GM12878 (cell line): ENCODE results near the gene RPL5. TPM values are rescaled to one million over a fixed set of nuclear protein-coding genes. Genes with fewer than 3 reads are reported as not detected.

Experiments
- ATAC-seq: fragments of 200-7000 bp; cut with Tn5 transposase; 3 replicates; pipeline ENCODE4 v1.9.1; 2020; ENCODE audit warnings: mild to moderate bottlenecking, moderate library complexity
- BruUV-seq: library from RNA; stranded (reverse); fragments of 400-500 nt; replicated peaks from 2 replicates; lab custom pipeline; 2021; lab: Mats Ljungman, UMichigan
- CTCF ChIA-PET: fragments of 300-600 bp; sonication (Branson Sonifier 250); formaldehyde crosslinking; extraction: SDS; loops from one replicate; lab custom pipeline; 2021; ENCODE audit warnings: inconsistent platforms; lab: Yijun Ruan, JAX
- POLR2A ChIA-PET: fragments of 350-600 bp; formaldehyde crosslinking; extraction: SDS; loops from one replicate; lab custom pipeline; 2021; ENCODE audit warnings: inconsistent platforms; lab: Charles Lee
- RAD21 ChIA-PET: fragments of 300-600 bp; sonication (Branson Sonifier 250); formaldehyde crosslinking; loops from one replicate; lab custom pipeline; 2023; ENCODE audit warnings: antibody characterized with exemption; ENCODE audit not compliant: unreplicated experiment; lab: Charles Lee
- SMC1A ChIA-PET: fragments of 300-600 bp; sonication (Branson Sonifier 250); formaldehyde crosslinking; loops from one replicate; lab custom pipeline; 2023; ENCODE audit not compliant: unreplicated experiment, uncharacterized antibody; lab: Charles Lee
- DNase-seq: peaks from one replicate; pipeline ENCODE4 v3.0.0-alpha.2; 2011; ENCODE audit warnings: low read depth, low spot score
- FAIRE-seq: peaks from 3 replicates; lab custom pipeline; 2011; peaks lifted over from hg19 to GRCh38; lab: Jason Lieb, UNC
- H2AFZ ChIP-seq: 2 replicates; pipeline ENCODE4 v1.6.0; 2011; ENCODE audit warnings: low read depth, low read length, control low read depth; ENCODE audit not compliant: control insufficient read depth
- H3K27ac ChIP-seq: 2 replicates; pipeline ENCODE4 v1.5.1; 2011; ENCODE audit warnings: control low read depth; ENCODE audit not compliant: control insufficient read depth, insufficient read depth
- H3K27me3 ChIP-seq, 2 experiments: replicated peaks in 1 of 2; 2 replicates each; pipeline versions ENCODE4 v1.6.0 to v1.6.1; 2011; ENCODE audit warnings: low read length in 1 of 2; ENCODE audit not compliant: control insufficient read depth in 2 of 2, insufficient read depth in 2 of 2
- H3K36me3 ChIP-seq, 2 experiments: 2 replicates each; pipeline ENCODE4 v1.5.1; 2011; ENCODE audit warnings: low read length in 1 of 2; ENCODE audit not compliant: control insufficient read depth in 2 of 2, insufficient read depth in 2 of 2
- H3K4me1 ChIP-seq: 2 replicates; pipeline ENCODE4 v1.6.1; 2011; ENCODE audit warnings: mild to moderate bottlenecking, low read length, moderate library complexity, mixed read lengths; ENCODE audit not compliant: control insufficient read depth, insufficient read depth
- H3K4me2 ChIP-seq: 2 replicates; pipeline ENCODE4 v1.6.0; 2011; ENCODE audit warnings: control low read depth; ENCODE audit not compliant: control insufficient read depth, insufficient read depth
- H3K4me3 ChIP-seq: fragments of 200-600 bp; sonication (generic); 2 replicates; pipeline ENCODE4 v1.5.1; 2016
- H3K79me2 ChIP-seq: 2 replicates; pipeline ENCODE4 v1.6.0; 2011; ENCODE audit warnings: low read length; ENCODE audit not compliant: control insufficient read depth, insufficient read depth
- H3K9ac ChIP-seq: 2 replicates; pipeline ENCODE4 v1.8.0; 2011; ENCODE audit warnings: low read length, control low read depth, mixed read lengths; ENCODE audit not compliant: control insufficient read depth, insufficient read depth
- H3K9me3 ChIP-seq: replicated peaks from 3 replicates; pipeline ENCODE4 v1.5.1; 2011; ENCODE audit warnings: mild to moderate bottlenecking, low read length; ENCODE audit not compliant: control insufficient read depth, insufficient read depth
- H4K20me1 ChIP-seq: 2 replicates; pipeline ENCODE4 v1.6.0; 2011; ENCODE audit not compliant: control insufficient read depth, insufficient read depth
- CBX5 ChIP-seq: sonication (generic); IDR thresholded peaks from 2 replicates; pipeline ENCODE4 v1.6.1; 2016; ENCODE audit warnings: low read depth, moderate library complexity, mild to moderate bottlenecking, inconsistent platforms
- CEBPB ChIP-seq, 2 experiments: fragments of 150-350 bp in 1 of 2; IDR thresholded peaks; 2 replicates each; pipeline ENCODE4 v1.6.1; 2012 to 2014; ENCODE audit warnings: low read depth in 2 of 2, low read length in 2 of 2, borderline replicate concordance in 1 of 2, inconsistent platforms in 1 of 2
- CHD2 ChIP-seq: IDR thresholded peaks from 2 replicates; pipeline ENCODE4 v1.6.1; 2011; ENCODE audit warnings: low read depth, low read length, improper control_type of control experiment, borderline replicate concordance
- HDAC2 ChIP-seq: fragments of 200-600 bp; sonication (generic); IDR thresholded peaks from 2 replicates; pipeline ENCODE4 v1.6.1; 2017
- MEF2A ChIP-seq: IDR thresholded peaks from 2 replicates; pipeline ENCODE4 v1.6.1; 2011; ENCODE audit warnings: low read depth, mild to moderate bottlenecking, low read length, moderate library complexity; ENCODE audit not compliant: insufficient read depth
- MTA3 ChIP-seq: IDR thresholded peaks from 2 replicates; pipeline ENCODE4 v1.6.1; 2012; ENCODE audit warnings: low read length, inconsistent platforms, borderline replicate concordance
- NBN ChIP-seq: fragments of 450-650 bp; IDR thresholded peaks from 2 replicates; pipeline ENCODE4 v1.6.1; 2016
- NFYB ChIP-seq: IDR thresholded peaks from 2 replicates; pipeline ENCODE4 v1.6.1; 2011; ENCODE audit warnings: low read depth, mild to moderate bottlenecking, low read length, improper control_type of control experiment, moderate library complexity; ENCODE audit not compliant: insufficient read depth
- NR2C1 ChIP-seq: fragments of 450-650 bp; IDR thresholded peaks from 2 replicates; pipeline ENCODE4 v1.6.1; 2017; ENCODE audit warnings: antibody characterized with exemption, mild to moderate bottlenecking, moderate library complexity
- NR2C2 ChIP-seq: IDR thresholded peaks from 2 replicates; pipeline ENCODE4 v1.6.1; 2011; ENCODE audit warnings: borderline replicate concordance, low read depth; ENCODE audit not compliant: control insufficient read depth, insufficient read length
- POLR2AphosphoS5 ChIP-seq: IDR thresholded peaks from 2 replicates; pipeline ENCODE4 v1.6.1; 2011; ENCODE audit warnings: mild to moderate bottlenecking, low read length, inconsistent platforms
- RAD51 ChIP-seq: fragments of 450-650 bp; IDR thresholded peaks from 2 replicates; pipeline ENCODE4 v1.6.1; 2016; ENCODE audit warnings: moderate library complexity, mild to moderate bottlenecking, inconsistent platforms
- TARDBP ChIP-seq: IDR thresholded peaks from 2 replicates; pipeline ENCODE4 v1.6.1; 2016; ENCODE audit warnings: borderline replicate concordance
- TCF3 ChIP-seq: IDR thresholded peaks from 2 replicates; pipeline ENCODE4 v1.6.1; 2012; ENCODE audit warnings: low read depth, mild to moderate bottlenecking, low read length, borderline replicate concordance; ENCODE audit not compliant: insufficient read depth
- WGBS: methylation state at CpG from one replicate; pipeline ENCODE4 v1.1.6; 2016; ENCODE audit warnings: low lambda C conversion rate; ENCODE audit not compliant: insufficient replicate concordance, insufficient coverage; ENCODE audit errors: missing lambda C conversion rate; 5-methylcytosine and 5-hydroxymethylcytosine counted together
- in situ Hi-C: fragments of 300-500 bp; cut with MboI; formaldehyde crosslinking; loops from 9 replicates; pipeline ENCODE4 v1.14.3; 2018; ENCODE audit warnings: mixed read lengths
- intact Hi-C: fragments of 100-400 bp; cut with micrococcal nuclease; formaldehyde crosslinking; loops from one replicate; pipeline ENCODE4 v1.14.2; 2022; ENCODE audit not compliant: unreplicated experiment
- polyA plus RNA-seq, 11 experiments: library from polyadenylated mRNA; depleted of rRNA in 4 of 11; unstranded in 6 of 11; stranded (reverse) in 5 of 11; fragments of >200 nt; fragmentation: Nextera tagmentation in 4 of 11; fragmentation: Illumina TruSeq in 1 of 11; extraction: Ambion mirVana in 4 of 11; extraction: Trizol in 1 of 11; gene quantifications; 1 replicate in 1 of 11; 2 replicates in 10 of 11; pipeline versions ENCODE4 v1.2.1 to v1.2.3, GENCODE V29; 2011 to 2016; ENCODE audit warnings: inconsistent platforms in 2 of 11, missing spikeins in 2 of 11, low read depth in 1 of 11
- total RNA-seq, 4 experiments: library from RNA; depleted of rRNA in 3 of 4; stranded (reverse); fragments of >200 nt in 3 of 4; fragmentation: Illumina TruSeq in 1 of 4; extraction: Trizol in 1 of 4; gene quantifications; 2 replicates each; pipeline versions ENCODE4 v1.2.1 to v1.2.3, GENCODE V29; 2013 to 2021
- TF ChIP-seq, protein P1 (sequence below): fragments of 450-650 bp; IDR thresholded peaks from 2 replicates; pipeline ENCODE4 v1.6.1; 2016; ENCODE audit warnings: mild to moderate bottlenecking
- TF ChIP-seq, protein P2 (sequence below): fragments of 450-650 bp; conservative IDR thresholded peaks from 2 replicates; pipeline ENCODE4 v1.6.1; 2017; ENCODE audit warnings: mild to moderate bottlenecking, moderate library complexity
- TF ChIP-seq, protein P3 (sequence below): fragments of 450-650 bp; IDR thresholded peaks from 2 replicates; pipeline ENCODE4 v1.6.1; 2017; ENCODE audit warnings: borderline replicate concordance

The RPL5 gene
- total and polyA plus RNA-seq, 10 of the 15 experiments (the other 5 are each of a cell fraction or from before 2014, with no cell fraction given) = 1,685 to 6,047 (median 2,601) TPM

DNA sequence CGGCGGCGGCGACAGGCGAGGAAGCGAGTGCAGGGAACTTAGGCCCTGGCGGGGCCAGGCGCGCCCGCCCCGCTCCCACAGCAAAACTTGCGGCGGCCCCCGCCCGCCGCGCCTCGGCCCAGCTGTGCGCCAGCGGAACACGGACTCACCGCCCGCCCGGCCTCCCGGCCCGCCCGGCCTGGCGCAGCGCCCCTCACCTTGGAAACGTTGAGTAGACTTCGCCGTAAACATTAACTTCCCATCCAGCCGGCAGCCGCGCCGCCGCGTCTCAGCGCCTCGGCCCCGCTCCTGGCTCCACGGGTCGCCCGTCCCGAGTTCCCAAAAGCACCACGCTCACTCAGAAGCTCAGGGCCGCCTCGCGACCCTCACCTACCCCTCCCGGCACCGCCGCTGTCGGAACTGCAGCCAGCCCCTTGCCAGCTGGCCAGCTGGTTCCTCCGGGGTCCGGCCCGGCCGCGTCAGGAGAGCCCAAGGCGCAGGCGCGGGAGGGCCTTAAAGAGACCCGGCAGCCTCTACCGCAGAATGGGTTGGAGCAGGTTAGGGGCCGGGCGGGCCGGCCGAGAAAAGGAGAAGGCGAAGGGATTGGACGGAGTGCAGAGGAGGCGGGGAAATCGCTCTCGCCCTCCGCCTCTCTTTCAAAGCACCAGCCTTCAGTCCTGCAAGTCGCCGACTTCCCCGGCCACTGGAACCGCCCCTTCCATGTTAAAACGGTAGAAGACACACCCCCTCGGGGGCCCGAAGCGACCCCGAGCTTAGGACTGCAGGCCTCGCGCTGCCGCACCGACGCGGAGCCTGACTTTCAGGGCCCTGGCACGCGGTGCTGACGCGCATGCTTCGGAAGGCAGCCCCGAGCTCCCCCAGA lies 47.0 kb upstream of the RPL5 start, which contains the start of gene EVI5 (continued):
- TF ChIP-seq, protein P1, sequence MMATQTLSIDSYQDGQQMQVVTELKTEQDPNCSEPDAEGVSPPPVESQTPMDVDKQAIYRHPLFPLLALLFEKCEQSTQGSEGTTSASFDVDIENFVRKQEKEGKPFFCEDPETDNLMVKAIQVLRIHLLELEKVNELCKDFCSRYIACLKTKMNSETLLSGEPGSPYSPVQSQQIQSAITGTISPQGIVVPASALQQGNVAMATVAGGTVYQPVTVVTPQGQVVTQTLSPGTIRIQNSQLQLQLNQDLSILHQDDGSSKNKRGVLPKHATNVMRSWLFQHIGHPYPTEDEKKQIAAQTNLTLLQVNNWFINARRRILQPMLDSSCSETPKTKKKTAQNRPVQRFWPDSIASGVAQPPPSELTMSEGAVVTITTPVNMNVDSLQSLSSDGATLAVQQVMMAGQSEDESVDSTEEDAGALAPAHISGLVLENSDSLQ = no peak
- TF ChIP-seq NR2C1 = no peak
- no peak for TF ChIP-seq HDAC2
- TF ChIP-seq NFYB = peak; percentile 28; the same call in 1 of the 2 replicates
- no peak for TF ChIP-seq MEF2A
- TF ChIP-seq TARDBP = 0 out of 2 replicates have a peak, but pooled peaks have one; percentile 40
- TF ChIP-seq TCF3 = 0 out of 2 replicates have a peak, but pooled peaks have one; percentile 0

DNA sequence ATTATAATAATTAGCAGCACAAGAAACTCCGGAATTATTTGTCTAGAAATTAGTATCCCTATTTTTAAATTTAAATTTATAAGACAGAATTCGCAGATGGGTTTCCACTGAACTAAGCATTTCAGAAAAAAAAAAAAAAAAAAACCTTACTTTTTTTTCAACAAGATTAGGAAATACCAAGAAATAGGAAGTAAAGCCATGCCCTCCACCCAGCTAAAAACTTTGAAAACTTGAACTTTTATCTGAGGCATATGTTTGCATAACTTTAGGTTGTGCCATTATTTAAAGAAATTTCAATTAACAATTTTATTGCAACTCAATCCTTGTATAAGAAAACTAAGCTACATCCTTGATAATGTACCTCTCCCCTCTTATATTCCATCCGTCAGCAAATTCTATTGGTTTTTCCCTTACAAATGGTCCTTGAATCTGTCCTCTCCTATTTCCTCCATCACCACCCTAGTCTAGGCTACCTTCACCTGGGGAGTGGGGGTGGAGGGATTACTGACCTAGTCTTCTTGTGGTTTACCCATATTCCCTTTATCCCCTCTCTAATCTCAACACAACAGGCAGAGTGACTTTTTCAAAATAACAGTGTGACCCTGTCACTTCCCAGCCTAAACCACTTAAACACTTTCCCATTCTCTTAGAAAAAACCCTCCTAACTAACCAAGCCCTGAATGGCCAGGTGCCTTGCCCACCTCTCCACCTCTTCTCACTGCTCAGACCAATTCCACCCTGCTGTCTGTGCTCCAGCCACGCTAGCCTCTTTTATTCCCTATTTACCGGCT lies 45.5 kb upstream of the RPL5 start:
- Histone ChIP-seq H3K4me3 (no peak overlapping the region), H3K27me3 (peaks cover 0 to 3% of the 10 kb centered on the region in 2 experiments; a peak in 2 of 4 replicates), H3K4me1 (peaks cover 3% of the 10 kb centered on the region), H3K9ac (no peak overlapping the region), H3K36me3 (no peaks in the 10 kb centered on the region), H3K9me3 (no peaks in the 10 kb centered on the region), H3K4me2 (no peak overlapping the region), H3K27ac (no peak overlapping the region), H2AFZ (no peak overlapping the region), H4K20me1 (no peaks in the 10 kb centered on the region), H3K79me2 (no peaks in the 10 kb centered on the region)
- SMC1A ChIA-PET = interaction anchor here (0.6 kb wide), 1 partner anchor 141 kb away, joined by 3 read pairs; no protein-coding TSS in a partner anchor
- no TSS peak for BruUV-seq
- FAIRE-seq (no peak), DNase-seq (no peak), ATAC-seq (no peak)
- 54% methylated on average over 5 of the region's 5 CpGs for WGBS
- in situ Hi-C loops (no loop called here), intact Hi-C loops (no loop called here)
- CTCF ChIA-PET = interaction anchor here (0.8 to 1.1 kb wide), 2 partner anchors 30 to 37 kb away, joined by 3 to 4 read pairs; no protein-coding TSS in a partner anchor
- RAD21 ChIA-PET = no interaction called here
- POLR2A ChIA-PET = no interaction called here
- TF ChIP-seq RAD51 (no peak), CEBPB (IDR thresholded peaks at IDR 0.05; ENCODE audit: borderline replicate concordance in 1 of 2, low read depth in 2 of 2, low read length in 2 of 2) (no peak), NBN (no peak), CBX5 (no peak), CHD2 (no peak), POLR2AphosphoS5 (no peak), MTA3 (no peak), NR2C2 (no peak)
- TF ChIP-seq, protein P2, sequence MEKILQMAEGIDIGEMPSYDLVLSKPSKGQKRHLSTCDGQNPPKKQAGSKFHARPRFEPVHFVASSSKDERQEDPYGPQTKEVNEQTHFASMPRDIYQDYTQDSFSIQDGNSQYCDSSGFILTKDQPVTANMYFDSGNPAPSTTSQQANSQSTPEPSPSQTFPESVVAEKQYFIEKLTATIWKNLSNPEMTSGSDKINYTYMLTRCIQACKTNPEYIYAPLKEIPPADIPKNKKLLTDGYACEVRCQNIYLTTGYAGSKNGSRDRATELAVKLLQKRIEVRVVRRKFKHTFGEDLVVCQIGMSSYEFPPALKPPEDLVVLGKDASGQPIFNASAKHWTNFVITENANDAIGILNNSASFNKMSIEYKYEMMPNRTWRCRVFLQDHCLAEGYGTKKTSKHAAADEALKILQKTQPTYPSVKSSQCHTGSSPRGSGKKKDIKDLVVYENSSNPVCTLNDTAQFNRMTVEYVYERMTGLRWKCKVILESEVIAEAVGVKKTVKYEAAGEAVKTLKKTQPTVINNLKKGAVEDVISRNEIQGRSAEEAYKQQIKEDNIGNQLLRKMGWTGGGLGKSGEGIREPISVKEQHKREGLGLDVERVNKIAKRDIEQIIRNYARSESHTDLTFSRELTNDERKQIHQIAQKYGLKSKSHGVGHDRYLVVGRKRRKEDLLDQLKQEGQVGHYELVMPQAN = no peak
- TF ChIP-seq, protein P3, sequence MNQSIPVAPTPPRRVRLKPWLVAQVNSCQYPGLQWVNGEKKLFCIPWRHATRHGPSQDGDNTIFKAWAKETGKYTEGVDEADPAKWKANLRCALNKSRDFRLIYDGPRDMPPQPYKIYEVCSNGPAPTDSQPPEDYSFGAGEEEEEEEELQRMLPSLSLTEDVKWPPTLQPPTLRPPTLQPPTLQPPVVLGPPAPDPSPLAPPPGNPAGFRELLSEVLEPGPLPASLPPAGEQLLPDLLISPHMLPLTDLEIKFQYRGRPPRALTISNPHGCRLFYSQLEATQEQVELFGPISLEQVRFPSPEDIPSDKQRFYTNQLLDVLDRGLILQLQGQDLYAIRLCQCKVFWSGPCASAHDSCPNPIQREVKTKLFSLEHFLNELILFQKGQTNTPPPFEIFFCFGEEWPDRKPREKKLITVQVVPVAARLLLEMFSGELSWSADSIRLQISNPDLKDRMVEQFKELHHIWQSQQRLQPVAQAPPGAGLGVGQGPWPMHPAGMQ = no peak
